HepG2 (cell line): ENCODE data around the gene DST. TPM values are rescaled to one million over a fixed set of nuclear protein-coding genes. Genes with fewer than 3 reads are reported as not detected.

Experiments used
- ATAC-seq: fragments of 200-7000 bp; cut with Tn5 transposase; 3 replicates; pipeline ENCODE4 v1.9.1; 2020; ENCODE audit warnings: mild to moderate bottlenecking, moderate library complexity
- BruUV-seq: library from RNA; stranded (reverse); fragments of 400-500 nt; replicated peaks from 2 replicates; lab custom pipeline; 2021; lab: Mats Ljungman, UMichigan
- CTCF ChIA-PET: fragments of 300-600 bp; formaldehyde crosslinking; extraction: SDS; loops from one replicate; lab custom pipeline; 2021; ENCODE audit warnings: low total read pairs, inconsistent platforms, low intra/inter-chr PET ratio; lab: Yijun Ruan, JAX
- POLR2A ChIA-PET: fragments of 350-600 bp; sonication (Branson Sonifier 250); formaldehyde crosslinking; loops from one replicate; lab custom pipeline; 2020; ENCODE audit warnings: antibody characterized with exemption, inconsistent platforms; lab: Yijun Ruan, JAX
- DNase-seq: peaks from one replicate; pipeline ENCODE4 v3.0.0-alpha.2; 2015; ENCODE audit warnings: low spot score
- FAIRE-seq: peaks from 3 replicates; lab custom pipeline; 2011; peaks lifted over from hg19 to GRCh38; lab: Jason Lieb, UNC
- H2AFZ ChIP-seq: one replicate; pipeline ENCODE4 v1.6.1; 2011; ENCODE audit warnings: low read length, inconsistent platforms
- H3K27ac ChIP-seq: fragments of 300-600 bp; 3 replicates; pipeline ENCODE4 v1.8.0; 2011; ENCODE audit warnings: mixed run types, mild to moderate bottlenecking, mixed read lengths, low read length, inconsistent platforms; ENCODE audit not compliant: insufficient read depth; ENCODE audit errors: extremely low read length
- H3K27me3 ChIP-seq, 2 experiments: fragments of 200-600 bp in 1 of 2; 2 replicates in 1 of 2; 3 replicates in 1 of 2; pipeline versions ENCODE4 v1.6.0 to v1.8.0; 2011; ENCODE audit warnings: low read length in 2 of 2, mild to moderate bottlenecking in 2 of 2, moderate library complexity in 2 of 2, inconsistent platforms in 1 of 2; ENCODE audit not compliant: insufficient read depth in 2 of 2, control insufficient read depth in 1 of 2
- H3K36me3 ChIP-seq, 2 experiments: fragments of 200-600 bp in 1 of 2; replicated peaks in 1 of 2; 2 replicates in 1 of 2; 3 replicates in 1 of 2; pipeline versions ENCODE4 v1.5.1 to v1.8.0; 2011; ENCODE audit warnings: low read length in 2 of 2, inconsistent platforms in 1 of 2; ENCODE audit not compliant: insufficient read depth in 2 of 2, control insufficient read depth in 1 of 2
- H3K4me1 ChIP-seq: 2 replicates; pipeline ENCODE4 v1.5.1; 2012; ENCODE audit warnings: low read length, inconsistent platforms; ENCODE audit not compliant: insufficient read depth
- H3K4me2 ChIP-seq: 2 replicates; pipeline ENCODE4 v1.6.0; 2011; ENCODE audit warnings: low read depth, low read length, inconsistent platforms
- H3K4me3 ChIP-seq, 3 experiments: fragments of 200-600 bp in 1 of 3; sonication (generic), shearing (Covaris generic) in 1 of 3; replicated peaks in 1 of 3; 2 replicates each; pipeline ENCODE4 v1.5.1; 2011 to 2016; ENCODE audit warnings: low read length in 3 of 3, inconsistent platforms in 2 of 3, low read depth in 2 of 3, mild to moderate bottlenecking in 2 of 3, control low read depth in 1 of 3, mixed read lengths in 1 of 3; ENCODE audit not compliant: insufficient read depth in 1 of 3
- H3K79me2 ChIP-seq: one replicate; pipeline ENCODE4 v1.6.1; 2011; ENCODE audit warnings: low read length, inconsistent platforms; ENCODE audit not compliant: insufficient read depth
- H3K9ac ChIP-seq: 2 replicates; pipeline ENCODE4 v1.6.0; 2011; ENCODE audit warnings: mild to moderate bottlenecking, low read depth, low read length, inconsistent platforms; ENCODE audit not compliant: insufficient read depth
- H3K9me3 ChIP-seq: 2 replicates; pipeline ENCODE4 v1.5.1; 2012; ENCODE audit warnings: mild to moderate bottlenecking, low read length
- H4K20me1 ChIP-seq: 2 replicates; pipeline ENCODE4 v1.6.0; 2011; ENCODE audit warnings: inconsistent platforms, mild to moderate bottlenecking, low read length, moderate library complexity; ENCODE audit not compliant: insufficient read depth
- ATF7 ChIP-seq, 2 experiments: fragments of 450-650 bp in 1 of 2; sonication (generic) in 1 of 2; formaldehyde crosslinking in 1 of 2; IDR thresholded peaks; 2 replicates each; pipeline versions ENCODE4 v1.4.0 to v1.6.1; 2016 to 2020; ENCODE audit warnings: antibody characterized with exemption in 1 of 2, mild to moderate bottlenecking in 1 of 2, missing genetic modification reagents in 1 of 2
- CBFB ChIP-seq: sonication (generic); formaldehyde crosslinking; IDR thresholded peaks from 2 replicates; pipeline ENCODE4 v1.4.0; 2020; ENCODE audit warnings: missing genetic modification reagents
- DBP ChIP-seq: sonication (generic); formaldehyde crosslinking; IDR thresholded peaks from 2 replicates; pipeline ENCODE4 v1.4.0; 2020; ENCODE audit warnings: missing genetic modification reagents; ENCODE audit errors: not compliant biosample characterization
- KMT2B ChIP-seq: IDR thresholded peaks from 2 replicates; pipeline ENCODE4 v1.6.1; 2016; ENCODE audit warnings: missing genetic modification reagents, missing compliant biosample characterization
- MXD1 ChIP-seq: sonication (generic); formaldehyde crosslinking; IDR thresholded peaks from 2 replicates; pipeline ENCODE4 v1.4.0; 2020; ENCODE audit warnings: mild to moderate bottlenecking, missing genetic modification reagents
- NR2F6 ChIP-seq, 2 experiments: IDR thresholded peaks; 2 replicates each; pipeline ENCODE4 v1.6.1; 2016; ENCODE audit warnings: antibody characterized with exemption in 1 of 2, mild to moderate bottlenecking in 1 of 2
- PATZ1 ChIP-seq: sonication (generic); formaldehyde crosslinking; IDR thresholded peaks from 2 replicates; pipeline ENCODE4 v1.4.0; 2020; ENCODE audit warnings: missing genetic modification reagents
- RFXANK ChIP-seq: IDR thresholded peaks from 2 replicates; pipeline ENCODE4 v1.6.1; 2016
- SCMH1 ChIP-seq: sonication (generic); formaldehyde crosslinking; IDR thresholded peaks from 2 replicates; pipeline ENCODE4 v1.9.0; 2021; ENCODE audit warnings: missing genetic modification reagents, mild to moderate bottlenecking, borderline replicate concordance
- SOX6 ChIP-seq, 2 experiments: fragments of 450-650 bp in 1 of 2; sonication (generic) in 1 of 2; formaldehyde crosslinking in 1 of 2; IDR thresholded peaks; 2 replicates each; pipeline versions ENCODE4 v1.4.0 to v1.6.1; 2017 to 2020; ENCODE audit warnings: antibody characterized with exemption in 1 of 2, mild to moderate bottlenecking in 1 of 2, missing genetic modification reagents in 1 of 2
- SRF ChIP-seq: IDR thresholded peaks from 2 replicates; pipeline ENCODE4 v1.6.1; 2011; ENCODE audit warnings: mild to moderate bottlenecking, low read depth, low read length, moderate library complexity
- ZNF136 ChIP-seq: sonication (generic); formaldehyde crosslinking; IDR thresholded peaks from 2 replicates; pipeline ENCODE4 v1.8.1; 2022; ENCODE audit warnings: low read depth, mild to moderate bottlenecking, moderate library complexity, missing genetic modification reagents
- ZNF512 ChIP-seq: sonication (generic); formaldehyde crosslinking; IDR thresholded peaks from 2 replicates; pipeline ENCODE4 v1.4.0; 2020; ENCODE audit warnings: mild to moderate bottlenecking, missing genetic modification reagents
- ZNF629 ChIP-seq: sonication (generic); formaldehyde crosslinking; conservative IDR thresholded peaks from 2 replicates; pipeline ENCODE4 v1.5.0; 2020; ENCODE audit warnings: missing genetic modification reagents
- ZUFSP ChIP-seq: sonication (generic); formaldehyde crosslinking; IDR thresholded peaks from 2 replicates; pipeline ENCODE4 v1.9.0; 2021; ENCODE audit warnings: missing genetic modification reagents, mild to moderate bottlenecking, borderline replicate concordance
- WGBS: methylation state at CpG from one replicate; pipeline ENCODE4 v1.1.6; 2017; ENCODE audit warnings: low lambda C conversion rate; 5-methylcytosine and 5-hydroxymethylcytosine counted together
- in situ Hi-C: cut with HindIII; loops from 2 replicates; pipeline ENCODE4 v1.10.0; 2017; ENCODE audit warnings: low pct_unique_long_range_greater_than_20kb; ENCODE audit not compliant: extremely low pct_ligation_motif_present
- intact Hi-C: fragments of 100-400 bp; cut with micrococcal nuclease; formaldehyde crosslinking; loops from one replicate; pipeline ENCODE4 v1.10.0; 2022; ENCODE audit not compliant: unreplicated experiment
- polyA plus RNA-seq, 8 experiments: library from polyadenylated mRNA; depleted of rRNA in 3 of 8; stranded (reverse) in 7 of 8; unstranded in 1 of 8; fragments of >200 nt; fragmentation: Illumina TruSeq in 4 of 8; extraction: Trizol in 4 of 8; gene quantifications; 2 replicates each; pipeline versions ENCODE4 v1.2.1 to v1.2.3, GENCODE V29; 2011 to 2016; ENCODE audit warnings: low read depth in 4 of 8, missing spikeins in 1 of 8, mixed read lengths in 1 of 8; ENCODE audit not compliant: insufficient read depth in 1 of 8
- total RNA-seq, 5 experiments: library from RNA; depleted of rRNA; stranded (reverse); fragments of >200 nt; fragmentation: Illumina TruSeq; extraction: Trizol; gene quantifications; 2 replicates each; pipeline ENCODE4 v1.2.3, GENCODE V29; 2016; ENCODE audit warnings: low read depth in 1 of 5

The DST gene
- total and polyA plus RNA-seq, 2 of the 13 experiments (the other 11 are each of a cell fraction or from before 2014, with no cell fraction given), result 64.4 to 89.0 TPM

GRCh38 chr6:56419191-56419590 is 223.5 kb downstream of the DST start:
- H3K4me1 ChIP-seq, result peaks cover 23% of the 10 kb centered on the region
- H3K36me3 ChIP-seq, result no peaks in the 10 kb centered on the region
- POLR2A ChIA-PET, result no interaction called here
- TF ChIP-seq MXD1 (CRISPR knock-in tag) (no peak), SOX6 (IDR thresholded peaks at IDR 0.05) (no peak), SOX6 (CRISPR knock-in tag; IDR thresholded peaks at IDR 0.05) (no peak), ZNF136 (CRISPR knock-in tag) (no peak), CBFB (CRISPR knock-in tag) (no peak), SRF (no peak), SCMH1 (CRISPR knock-in tag) (no peak), ZNF512 (CRISPR knock-in tag) (no peak), ATF7 (IDR thresholded peaks at IDR 0.05) (no peak), ATF7 (CRISPR knock-in tag; IDR thresholded peaks at IDR 0.05) (no peak), DBP (CRISPR knock-in tag) (no peak), ZUFSP (CRISPR knock-in tag) (no peak), RFXANK (CRISPR knock-in tag) (no peak), ZNF629 (CRISPR knock-in tag) (no peak), KMT2B (CRISPR knock-in tag) (no peak), NR2F6 (IDR thresholded peaks at IDR 0.05) (no peak), NR2F6 (CRISPR knock-in tag; IDR thresholded peaks at IDR 0.05) (no peak), PATZ1 (no peak)
- TF ChIP-seq, all 625 proteins: peak for 0
- Histone ChIP-seq H3K79me2 (no peaks in the 10 kb centered on the region), H4K20me1 (no peaks in the 10 kb centered on the region), H3K4me2 (no peak overlapping the region), H2AFZ (no peak overlapping the region), H3K9ac (no peak overlapping the region), H3K4me3 (no peak overlapping the region), H3K9me3 (no peaks in the 10 kb centered on the region), H3K27ac (no peak overlapping the region), H3K27me3 (no peaks in the 10 kb centered on the region)
- 29% methylated on average over 1 of the region's 1 CpG for WGBS
- no TSS peak for BruUV-seq
- no peak for DNase-seq
- no peak for ATAC-seq
- CTCF ChIA-PET, result no interaction called here
- in situ Hi-C loops (loop anchor here (5.0 kb wide), 1 partner anchor 47 kb away; no protein-coding TSS in a partner anchor), intact Hi-C loops (loop anchor here (5.0 kb wide), 1 partner anchor 33 kb away; no protein-coding TSS in a partner anchor)
- FAIRE-seq, result no peak
